ENCODE results near the gene FARP1.

DNA sequence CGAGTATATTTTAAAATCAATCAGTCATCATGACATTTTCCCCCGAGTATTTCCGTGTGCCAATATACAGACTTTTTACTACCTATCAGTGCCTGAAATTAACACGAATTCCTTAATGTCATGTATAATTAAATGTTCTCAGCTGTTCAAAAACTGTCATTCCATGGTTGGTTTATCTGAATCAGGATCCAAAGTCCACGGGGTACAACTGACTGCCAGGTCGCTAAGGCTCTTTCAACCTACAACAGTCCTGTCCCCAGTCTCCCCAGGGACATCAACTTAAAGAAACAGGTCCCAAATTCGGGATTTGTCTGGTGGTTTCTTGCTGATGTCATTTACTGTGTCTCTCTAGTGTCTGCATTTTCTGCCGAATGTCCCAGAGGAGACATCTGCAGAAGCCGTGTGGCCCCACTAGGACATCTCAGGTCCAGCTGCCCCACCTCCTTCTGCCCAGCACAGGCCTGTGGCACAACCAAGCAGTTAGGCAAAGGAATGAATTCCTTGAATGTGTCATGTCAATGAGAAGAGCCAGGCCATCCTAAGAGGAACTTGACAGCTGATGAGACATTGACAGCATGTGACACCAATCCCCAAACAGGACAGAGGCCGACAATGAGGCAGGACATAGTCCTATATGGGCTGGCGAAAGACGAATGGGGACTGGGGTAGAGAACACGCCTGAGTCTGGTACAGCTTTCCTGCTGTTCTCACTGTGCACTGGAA is 324.5 kb downstream of the FARP1 start:
- TF ChIP-seq FOXC1 (CRISPR knock-in tag; IDR thresholded peaks at IDR 0.05; ENCODE audit: borderline replicate concordance) = no peak
- TF ChIP-seq CBFB (CRISPR knock-in tag; IDR thresholded peaks at IDR 0.05) = no peak
- no peak for TF ChIP-seq KAT2B (IDR thresholded peaks at IDR 0.05; ENCODE audit: borderline replicate concordance, low read depth, low read length)
- no peak for TF ChIP-seq ZBTB7A (CRISPR knock-in tag; IDR thresholded peaks at IDR 0.05)
- TF ChIP-seq RBFOX2 (IDR thresholded peaks at IDR 0.05; ENCODE audit: low read depth, low read length) = no peak
- TF ChIP-seq NFYB (CRISPR knock-in tag; IDR thresholded peaks at IDR 0.05) = no peak
- TF ChIP-seq, protein P1, sequence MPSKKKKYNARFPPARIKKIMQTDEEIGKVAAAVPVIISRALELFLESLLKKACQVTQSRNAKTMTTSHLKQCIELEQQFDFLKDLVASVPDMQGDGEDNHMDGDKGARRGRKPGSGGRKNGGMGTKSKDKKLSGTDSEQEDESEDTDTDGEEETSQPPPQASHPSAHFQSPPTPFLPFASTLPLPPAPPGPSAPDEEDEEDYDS (CRISPR knock-in tag; IDR thresholded peaks at IDR 0.05) = no peak
- no peak for TF ChIP-seq SIX1 (CRISPR knock-in tag; IDR thresholded peaks at IDR 0.05; ENCODE audit: borderline replicate concordance)
- TF ChIP-seq ZNF337 (CRISPR knock-in tag; IDR thresholded peaks at IDR 0.05; ENCODE audit: borderline replicate concordance, low read depth) = no peak

All from HepG2 (cell line).